HG03045 (cell line): ENCODE data around the gene PCBD2.
"Not testable (repeated sequence)": the region's sequence is repeated elsewhere in the genome, so short reads cannot be mapped to it uniquely, and the experiment has no call there.

Source experiments
- ATAC-seq: cut with Tn5 transposase; IDR thresholded peaks from one replicate; pipeline ENCODE4 v1.9.1; 2021; ENCODE audit warnings: mild to moderate bottlenecking, moderate library complexity; ENCODE audit not compliant: unreplicated experiment

The PCBD2 gene

GRCh38 chr5:134957920-134958608 is 53.1 kb downstream of the PCBD2 start:
- ATAC-seq, result no peak

GRCh38 chr5:134958755-134959154 is 53.8 kb downstream of the PCBD2 start:
- ATAC-seq, result no peak

- no peak for ATAC-seq
Measured at GRCh38 chr5:134963098-134963497, 58.2 kb downstream of the PCBD2 start.

- ATAC-seq, result no peak
Measured at GRCh38 chr5:134964359-134965270, 59.7 kb downstream of the PCBD2 start.

GRCh38 chr5:134965271-134965825 is 60.4 kb downstream of the PCBD2 start:
- ATAC-seq, result no peak

GRCh38 chr5:134967607-134968006 is 62.7 kb downstream of the PCBD2 start, which contains the start of gene CATSPER3:
TSS of gene CATSPER3 (plus strand) at chr5:134967907. CDS start at chr5:134967992, 85 bp downstream.
- no peak for ATAC-seq

- no peak for ATAC-seq
Measured at GRCh38 chr5:134968055-134968454, 63.1 kb downstream of the PCBD2 start.

GRCh38 chr5:134969166-134969565 is 64.2 kb downstream of the PCBD2 start:
- no peak for ATAC-seq

- ATAC-seq, result no peak
Measured at GRCh38 chr5:134975078-134975715, 70.3 kb downstream of the PCBD2 start.

GRCh38 chr5:134975843-134976242 is 70.9 kb downstream of the PCBD2 start:
- no peak for ATAC-seq

- ATAC-seq, result no peak
Measured at GRCh38 chr5:134976841-134977240, 71.9 kb downstream of the PCBD2 start.

GRCh38 chr5:134979416-134979815 is 74.5 kb downstream of the PCBD2 start:
- ATAC-seq, result no peak

GRCh38 chr5:134982230-134982629 is 77.3 kb downstream of the PCBD2 start:
- no peak for ATAC-seq

GRCh38 chr5:134989266-134989830 is 84.4 kb downstream of the PCBD2 start:
- ATAC-seq, result no peak

- not testable (repeated sequence) for ATAC-seq
Measured at GRCh38 chr5:134990183-134990582, 85.3 kb downstream of the PCBD2 start.

- ATAC-seq, result no peak
Measured at GRCh38 chr5:134992148-134992547, 87.2 kb downstream of the PCBD2 start.

- ATAC-seq, result no peak
Measured at GRCh38 chr5:134993161-134993560, 88.2 kb downstream of the PCBD2 start.

- ATAC-seq, result no peak
Measured at GRCh38 chr5:134994560-134995156, 89.7 kb downstream of the PCBD2 start.

- no peak for ATAC-seq
Measured at GRCh38 chr5:134995850-134996402, 91.0 kb downstream of the PCBD2 start.

- ATAC-seq, result no peak
Measured at GRCh38 chr5:134997015-134997414, 92.1 kb downstream of the PCBD2 start.
